GM18907 (cell line): Measurements from ENCODE around the gene IKZF3.
"Not testable (repeated sequence)": the region's sequence is repeated elsewhere in the genome, so short reads cannot be mapped to it uniquely, and the experiment has no call there.

Experiments used
- ATAC-seq: cut with Tn5 transposase; IDR thresholded peaks from one replicate; pipeline ENCODE4 v1.9.1; 2021; ENCODE audit warnings: mild to moderate bottlenecking, moderate library complexity; ENCODE audit not compliant: unreplicated experiment

Gene IKZF3

DNA sequence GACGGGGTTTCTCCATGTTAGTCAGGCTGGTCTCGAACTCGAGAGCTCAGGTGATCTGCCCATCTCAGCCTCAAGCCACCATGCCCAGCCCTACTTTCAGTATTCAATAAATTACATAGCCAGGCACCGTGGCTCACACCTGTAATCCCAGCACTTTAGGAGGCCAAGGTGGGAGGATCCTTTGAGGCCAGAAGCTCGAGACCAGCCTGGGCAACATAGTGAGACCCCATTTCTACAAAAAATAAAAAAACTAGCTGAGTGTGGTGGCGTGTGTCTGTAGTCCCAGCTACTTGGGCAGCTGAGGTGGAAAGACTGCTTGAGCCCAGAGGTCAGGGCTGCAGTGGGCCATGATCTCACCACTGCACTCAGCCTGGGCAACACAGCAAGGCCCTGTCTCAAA lies 142.0 kb downstream of the IKZF3 start:
- no peak for ATAC-seq

DNA sequence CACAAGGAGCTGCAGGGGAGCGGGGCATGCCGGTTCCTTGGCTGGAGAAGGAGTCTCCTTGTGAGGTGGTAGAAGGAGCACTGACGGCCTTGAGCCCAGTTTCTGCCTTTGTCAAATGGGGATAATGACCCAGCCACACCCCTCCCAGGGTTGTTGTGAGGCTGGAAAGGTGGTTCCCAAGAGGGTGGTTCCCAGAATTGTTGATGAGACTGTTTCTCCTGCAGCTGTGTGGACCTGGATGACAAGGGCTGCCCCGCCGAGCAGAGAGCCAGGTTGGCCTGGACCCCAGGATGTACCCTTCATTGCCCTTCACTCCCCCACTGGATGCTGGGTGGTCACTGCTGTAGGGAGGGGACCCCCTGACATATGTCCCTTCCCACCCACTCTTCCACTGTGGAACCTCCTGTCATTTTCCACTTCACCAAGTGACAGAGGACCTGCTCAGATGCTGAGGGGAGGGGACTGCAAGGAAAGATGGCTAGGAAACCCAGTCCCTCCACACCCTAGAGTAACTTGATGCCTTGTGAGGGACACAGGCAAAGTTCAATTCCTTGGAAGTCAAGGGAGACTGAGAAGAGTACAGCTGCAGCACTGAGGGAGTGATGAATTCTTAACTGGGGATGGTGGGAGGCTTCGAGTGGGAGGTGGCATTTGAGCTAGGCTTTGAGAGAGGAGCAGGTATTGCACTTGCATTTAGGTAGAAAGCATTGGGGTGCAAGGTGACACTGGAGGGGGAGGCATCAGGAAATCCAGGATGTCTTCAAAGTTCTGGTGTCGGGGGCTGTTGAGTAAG lies 144.4 kb downstream of the IKZF3 start:
- no peak for ATAC-seq

DNA sequence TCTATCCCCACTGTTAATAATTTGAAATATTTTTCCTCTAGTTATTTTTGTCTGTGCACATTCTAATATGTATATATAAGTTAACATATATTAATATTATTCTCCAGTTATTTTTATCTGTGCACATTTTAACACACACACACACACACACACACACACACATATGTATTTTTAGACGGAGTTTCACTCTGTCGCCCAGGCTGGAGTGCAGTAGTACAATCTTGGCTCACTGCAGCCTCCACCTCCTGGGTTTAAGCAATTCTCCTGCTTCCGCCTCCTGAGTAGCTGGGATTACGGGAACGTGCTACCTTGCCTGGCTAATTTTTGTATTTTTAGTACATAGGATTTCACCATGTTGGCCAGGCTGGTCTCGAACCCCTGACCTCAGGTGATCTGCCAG lies 146.5 kb downstream of the IKZF3 start:
- ATAC-seq: no peak

DNA sequence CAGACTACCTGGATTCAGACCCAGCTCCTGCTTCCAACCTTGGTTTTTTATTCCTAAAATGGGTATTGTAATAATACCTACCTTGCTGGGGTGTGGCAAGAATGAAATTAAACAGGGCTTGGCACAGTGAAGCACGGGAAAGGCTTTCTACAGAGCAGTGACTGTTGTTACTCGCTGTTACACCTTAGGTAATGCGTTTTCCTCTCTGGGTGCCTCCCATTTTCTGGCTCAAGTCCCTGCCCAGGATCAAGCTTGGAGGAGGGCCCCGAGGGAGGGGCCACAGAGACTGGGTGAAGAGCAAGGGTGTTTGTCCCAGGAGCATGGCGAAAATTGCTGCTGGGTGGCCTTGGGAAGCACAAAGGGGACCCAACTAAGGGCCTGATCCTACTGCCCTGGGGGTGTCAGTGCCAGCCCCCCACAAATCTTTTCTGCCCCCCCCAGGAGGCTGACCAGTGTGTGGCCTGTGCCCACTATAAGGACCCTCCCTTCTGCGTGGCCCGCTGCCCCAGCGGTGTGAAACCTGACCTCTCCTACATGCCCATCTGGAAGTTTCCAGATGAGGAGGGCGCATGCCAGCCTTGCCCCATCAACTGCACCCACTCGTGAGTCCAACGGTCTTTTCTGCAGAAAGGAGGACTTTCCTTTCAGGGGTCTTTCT lies 147.1 kb downstream of the IKZF3 start:
- ATAC-seq: no peak

DNA sequence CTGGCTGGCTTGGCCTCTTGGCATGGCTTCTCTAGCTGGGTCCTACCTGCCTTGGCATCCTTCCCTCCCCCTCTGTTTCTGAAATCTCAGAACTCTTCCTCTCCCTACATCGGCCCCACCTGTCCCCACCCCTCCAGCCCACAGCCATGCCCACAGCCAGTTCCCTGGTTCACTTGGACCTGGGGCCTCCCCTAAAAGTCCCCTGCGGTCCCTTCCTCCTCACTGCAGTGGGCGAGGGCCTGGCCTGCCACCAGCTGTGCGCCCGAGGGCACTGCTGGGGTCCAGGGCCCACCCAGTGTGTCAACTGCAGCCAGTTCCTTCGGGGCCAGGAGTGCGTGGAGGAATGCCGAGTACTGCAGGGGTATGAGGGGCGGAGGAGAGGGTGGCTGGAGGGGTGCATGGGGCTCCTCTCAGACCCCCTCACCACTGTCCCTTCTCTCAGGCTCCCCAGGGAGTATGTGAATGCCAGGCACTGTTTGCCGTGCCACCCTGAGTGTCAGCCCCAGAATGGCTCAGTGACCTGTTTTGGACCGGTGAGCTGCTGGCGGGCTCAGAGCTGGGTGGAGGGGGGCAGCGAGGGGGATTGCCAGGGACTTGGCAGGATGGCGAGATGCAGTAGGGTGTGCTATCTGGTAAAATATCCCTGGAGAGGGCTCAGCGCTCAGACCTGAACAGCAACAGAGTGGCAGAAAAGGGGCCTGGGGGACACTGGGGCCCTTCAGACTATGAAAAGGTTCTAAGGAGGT lies 147.9 kb downstream of the IKZF3 start:
- no peak for ATAC-seq

DNA sequence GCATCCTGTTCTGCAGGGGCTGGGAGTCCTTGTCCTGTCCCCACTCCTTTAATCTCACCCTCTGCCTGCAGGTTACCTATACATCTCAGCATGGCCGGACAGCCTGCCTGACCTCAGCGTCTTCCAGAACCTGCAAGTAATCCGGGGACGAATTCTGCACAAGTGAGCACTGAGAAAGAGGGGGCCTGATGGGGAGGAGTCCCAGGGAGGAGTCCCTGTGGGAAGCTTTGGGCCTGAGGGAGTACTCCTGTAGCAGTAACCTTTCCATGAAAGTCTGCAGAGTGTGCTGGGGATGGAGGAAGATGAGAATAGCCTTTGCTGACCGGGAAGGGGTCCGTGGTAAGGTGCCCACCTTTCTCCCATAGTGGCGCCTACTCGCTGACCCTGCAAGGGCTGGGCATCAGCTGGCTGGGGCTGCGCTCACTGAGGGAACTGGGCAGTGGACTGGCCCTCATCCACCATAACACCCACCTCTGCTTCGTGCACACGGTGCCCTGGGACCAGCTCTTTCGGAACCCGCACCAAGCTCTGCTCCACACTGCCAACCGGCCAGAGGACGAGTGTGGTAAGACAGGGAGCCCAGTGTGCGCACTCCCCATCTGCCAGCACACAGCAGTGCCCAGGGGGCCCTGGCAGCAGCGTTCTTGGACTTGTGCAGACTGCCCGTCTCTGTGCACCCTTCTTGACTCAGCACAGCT lies 148.6 kb downstream of the IKZF3 start:
- ATAC-seq: no peak

DNA sequence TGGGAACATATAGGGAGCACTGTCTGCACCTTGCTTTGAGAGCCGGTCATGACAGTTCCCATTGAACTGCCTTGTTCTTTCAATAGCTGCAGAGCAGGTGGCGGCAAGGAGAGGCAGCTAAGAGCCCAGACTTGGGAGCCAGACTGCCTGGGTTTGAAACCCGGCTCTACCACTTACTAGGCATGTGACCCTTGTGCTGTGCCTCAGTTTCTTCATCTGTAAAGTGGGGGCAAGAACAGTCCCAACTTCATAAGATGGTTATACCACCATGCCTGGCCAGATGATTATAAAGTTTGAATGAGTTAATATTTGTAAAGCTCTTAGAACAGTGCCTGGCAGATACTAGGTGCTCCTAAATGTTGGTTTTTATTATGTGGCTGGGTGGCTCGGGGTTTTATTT lies 149.9 kb downstream of the IKZF3 start:
- ATAC-seq: no peak

DNA sequence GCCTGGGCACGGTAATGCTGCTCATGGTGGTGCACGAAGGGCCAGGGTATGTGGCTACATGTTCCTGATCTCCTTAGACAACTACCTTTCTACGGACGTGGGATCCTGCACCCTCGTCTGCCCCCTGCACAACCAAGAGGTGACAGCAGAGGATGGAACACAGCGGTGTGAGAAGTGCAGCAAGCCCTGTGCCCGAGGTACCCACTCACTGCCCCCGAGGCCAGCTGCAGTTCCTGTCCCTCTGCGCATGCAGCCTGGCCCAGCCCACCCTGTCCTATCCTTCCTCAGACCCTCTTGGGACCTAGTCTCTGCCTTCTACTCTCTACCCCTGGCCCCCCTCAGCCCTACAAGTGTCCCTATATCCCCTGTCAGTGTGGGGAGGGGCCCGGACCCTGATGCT lies 152.3 kb downstream of the IKZF3 start:
- ATAC-seq: no peak

DNA sequence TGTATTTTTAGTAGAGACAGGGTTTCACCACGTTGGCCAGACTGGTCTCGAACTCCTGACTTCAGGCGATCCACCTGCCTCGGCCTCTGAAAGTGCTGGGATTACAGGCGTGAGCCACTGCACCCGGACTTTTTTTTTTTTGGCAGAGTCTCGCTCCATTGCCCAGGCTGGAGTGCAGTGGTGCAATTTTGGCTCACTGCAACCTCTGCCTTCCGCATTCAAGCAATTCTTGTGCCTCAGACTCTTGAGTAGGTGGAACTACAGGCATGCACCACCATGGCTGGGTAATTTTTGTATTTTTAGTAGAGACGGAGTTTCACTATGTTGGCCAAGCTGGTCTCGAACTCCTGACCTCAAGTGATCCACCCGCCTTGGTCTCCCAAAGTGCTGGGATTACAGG lies 153.0 kb downstream of the IKZF3 start:
- not testable (repeated sequence) for ATAC-seq

DNA sequence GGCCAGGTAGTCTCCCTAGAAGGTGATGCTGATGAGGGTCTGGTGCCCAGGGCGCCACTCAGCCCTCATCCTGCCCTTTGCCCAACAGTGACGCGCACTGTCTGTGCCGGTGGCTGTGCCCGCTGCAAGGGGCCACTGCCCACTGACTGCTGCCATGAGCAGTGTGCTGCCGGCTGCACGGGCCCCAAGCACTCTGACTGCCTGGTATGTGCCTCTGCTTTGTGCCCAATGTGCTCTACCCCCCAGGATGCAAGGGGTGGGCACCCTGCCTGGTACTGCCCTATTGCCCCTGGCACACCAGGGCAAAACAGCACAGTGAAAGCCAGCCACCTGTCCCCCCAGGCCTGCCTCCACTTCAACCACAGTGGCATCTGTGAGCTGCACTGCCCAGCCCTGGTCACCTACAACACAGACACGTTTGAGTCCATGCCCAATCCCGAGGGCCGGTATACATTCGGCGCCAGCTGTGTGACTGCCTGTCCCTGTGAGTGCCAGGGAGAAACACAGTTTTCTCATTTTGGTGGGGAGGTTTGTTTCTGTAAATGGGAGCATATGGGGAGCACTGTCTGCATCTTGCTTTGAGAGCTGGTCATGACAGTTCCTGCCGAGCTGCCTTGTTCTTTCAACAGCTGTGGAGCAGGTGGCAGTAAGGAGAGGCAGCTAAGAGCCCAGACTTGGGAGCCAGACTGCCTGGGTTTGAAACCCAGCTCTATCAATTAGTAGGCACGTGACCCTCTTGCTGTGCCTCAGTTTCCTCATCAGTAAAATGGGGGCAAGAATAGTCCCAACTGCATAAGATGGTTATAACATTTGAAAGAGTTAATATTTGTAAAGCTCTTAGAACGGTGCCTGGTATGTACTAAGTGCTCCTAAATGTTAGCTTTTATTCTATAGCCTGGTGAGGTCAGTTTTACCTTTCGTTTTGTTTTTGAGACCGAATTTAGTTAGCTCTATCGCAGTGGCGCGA lies 153.8 kb downstream of the IKZF3 start:
- ATAC-seq: no peak

DNA sequence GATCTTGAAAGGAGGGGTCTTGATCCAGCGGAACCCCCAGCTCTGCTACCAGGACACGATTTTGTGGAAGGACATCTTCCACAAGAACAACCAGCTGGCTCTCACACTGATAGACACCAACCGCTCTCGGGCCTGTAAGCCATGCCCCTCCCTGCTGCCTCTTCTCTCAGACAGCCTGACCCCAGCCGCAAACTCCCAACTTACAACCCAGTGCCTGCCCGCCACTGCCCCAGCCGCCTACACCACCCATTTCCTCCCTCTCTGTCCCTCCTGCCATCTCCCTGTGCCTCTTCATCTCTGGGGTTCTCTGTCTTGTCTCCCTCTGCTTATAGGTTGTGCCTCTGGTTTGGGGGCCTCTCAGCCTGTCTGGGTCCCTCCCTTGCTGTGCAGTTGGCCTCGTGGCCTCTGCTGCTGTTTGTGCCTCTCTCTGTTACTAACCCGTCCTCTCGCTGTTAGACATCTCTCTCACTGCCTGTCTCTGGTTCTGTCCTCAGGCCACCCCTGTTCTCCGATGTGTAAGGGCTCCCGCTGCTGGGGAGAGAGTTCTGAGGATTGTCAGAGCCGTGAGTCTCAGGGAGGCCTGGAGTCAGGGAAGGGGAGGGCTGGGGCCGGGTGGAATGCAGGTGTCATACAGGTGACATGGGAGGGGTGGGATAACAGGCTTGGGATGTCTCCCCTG lies 154.7 kb downstream of the IKZF3 start:
- ATAC-seq: no peak
